Prostate gland (tissue), 2 donors: ENCODE measurements around the gene DENND4B. TPM values are rescaled to one million over a fixed set of nuclear protein-coding genes. Genes with fewer than 3 reads are reported as not detected.

Experiments used
- DNase-seq: peaks from one replicate; pipeline ENCODE4 v3.0.0-alpha.2; 2019; ENCODE audit warnings: low spot score
- H3K27ac ChIP-seq, 2 donors: fragments of 200-600 bp; sonication (generic); 2 replicates each; pipeline ENCODE4 v1.5.1; 2017 to 2019
- H3K27me3 ChIP-seq: fragments of 200-600 bp; sonication (generic); replicated peaks from 2 replicates; pipeline ENCODE4 v1.5.1; 2019; ENCODE audit not compliant: insufficient read depth
- H3K36me3 ChIP-seq, 2 donors: fragments of 200-600 bp; sonication (generic); 1 replicate in 1 of 2; 2 replicates in 1 of 2; pipeline versions ENCODE4 v1.5.1 to v1.8.1; 2017 to 2019
- H3K4me1 ChIP-seq: fragments of 200-600 bp; sonication (generic); replicated peaks from 2 replicates; pipeline ENCODE4 v1.5.1; 2019
- H3K4me3 ChIP-seq, 2 donors: fragments of 200-600 bp; sonication (generic); 2 replicates each; pipeline ENCODE4 v1.5.1; 2017 to 2019
- H3K9me3 ChIP-seq: fragments of 200-600 bp; sonication (generic); 2 replicates; pipeline ENCODE4 v1.5.1; 2017
- CTCF ChIP-seq, 4 experiments: fragments of 200-600 bp in 2 of 4; fragments of 450-650 bp in 2 of 4; sonication (generic) in 2 of 4; IDR thresholded peaks; 1 replicate in 3 of 4; 2 replicates in 1 of 4; pipeline ENCODE4 v1.5.1; 2016 to 2019; ENCODE audit warnings: antibody characterized with exemption in 4 of 4, mild to moderate bottlenecking in 2 of 4, moderate library complexity in 2 of 4
- POLR2A ChIP-seq: fragments of 450-650 bp; IDR thresholded peaks from one replicate; pipeline ENCODE4 v1.6.1; 2016; ENCODE audit warnings: antibody characterized with exemption, mild to moderate bottlenecking
- POLR2AphosphoS5 ChIP-seq: sonication (generic); formaldehyde crosslinking; IDR thresholded peaks from one replicate; pipeline ENCODE4 v1.6.1; 2017; ENCODE audit warnings: antibody characterized with exemption
- WGBS: methylation state at CpG from one replicate; pipeline ENCODE4 v1.1.5; 2018; 5-methylcytosine and 5-hydroxymethylcytosine counted together
- intact Hi-C: fragments of 100-400 bp; cut with DNase I; formaldehyde crosslinking; loops from one replicate; pipeline ENCODE4 v1.14.2; 2022
- total RNA-seq, 2 donors: library from RNA; depleted of rRNA; stranded (reverse); fragments of >200 nt; gene quantifications; one replicate each; pipeline ENCODE4 v1.1.0, GENCODE V29; 2016

The DENND4B gene
- total RNA-seq, 2 donors from 2014 or later, result 18.1 to 28.3 TPM

GRCh38 chr1:153954826-153955225 lies 8.3 kb upstream of the DENND4B start:
- Histone ChIP-seq H3K4me1 (no peaks in the 10 kb centered on the region), H3K27me3 (no peaks in the 10 kb centered on the region), H3K36me3 (peaks cover 15 to 19% of the 10 kb centered on the region in 2 donors), H3K27ac (no peak overlapping the region), H3K4me3 (no peak overlapping the region), H3K9me3 (no peaks in the 10 kb centered on the region)
- DNase-seq, result no peak
- 92% methylated on average over 10 of the region's 10 CpGs for WGBS
- TF ChIP-seq POLR2A (no peak), CTCF (IDR thresholded peaks at IDR 0.05) (no peak), POLR2AphosphoS5 (no peak)
- intact Hi-C loops, result no loop called here

GRCh38 chr1:153953859-153954365 lies 7.4 kb upstream of the DENND4B start:
- no peak for DNase-seq
- no peaks in the 10 kb centered on the region for H3K4me1 ChIP-seq
- 70% methylated on average over 4 of the region's 4 CpGs for WGBS
- TF ChIP-seq POLR2A (no peak), POLR2AphosphoS5 (no peak), CTCF (IDR thresholded peaks at IDR 0.05) (no peak)
- intact Hi-C loops, result no loop called here
- H3K4me3 ChIP-seq, result no peak overlapping the region
- H3K27ac ChIP-seq, result no peak overlapping the region
- no peaks in the 10 kb centered on the region for H3K27me3 ChIP-seq
- no peaks in the 10 kb centered on the region for H3K9me3 ChIP-seq
- peaks cover 15 to 19% of the 10 kb centered on the region in 2 donors for H3K36me3 ChIP-seq

GRCh38 chr1:153951801-153952200 lies 5.3 kb upstream of the DENND4B start:
- H3K27me3 ChIP-seq, result no peaks in the 10 kb centered on the region
- peaks cover 15 to 19% of the 10 kb centered on the region in 2 donors for H3K36me3 ChIP-seq
- H3K4me1 ChIP-seq, result no peaks in the 10 kb centered on the region
- H3K9me3 ChIP-seq, result no peaks in the 10 kb centered on the region
- DNase-seq, result no peak
- intact Hi-C loops, result no loop called here
- WGBS, result 87% methylated on average over 2 of the region's 2 CpGs
- no peak overlapping the region for H3K4me3 ChIP-seq
- no peak overlapping the region for H3K27ac ChIP-seq
- TF ChIP-seq CTCF (IDR thresholded peaks at IDR 0.05) (no peak), POLR2A (no peak), POLR2AphosphoS5 (no peak)

GRCh38 chr1:153951183-153951582 lies 4.7 kb upstream of the DENND4B start:
- intact Hi-C loops, result no loop called here
- no peak overlapping the region for H3K4me3 ChIP-seq
- no peak overlapping the region for H3K27ac ChIP-seq
- no peak for DNase-seq
- H3K36me3 ChIP-seq, result peaks cover 15 to 19% of the 10 kb centered on the region in 2 donors
- H3K9me3 ChIP-seq, result no peaks in the 10 kb centered on the region
- H3K27me3 ChIP-seq, result no peaks in the 10 kb centered on the region
- WGBS, result 88% methylated on average over 11 of the region's 11 CpGs
- TF ChIP-seq CTCF (IDR thresholded peaks at IDR 0.05) (no peak), POLR2AphosphoS5 (no peak), POLR2A (no peak)
- H3K4me1 ChIP-seq, result no peaks in the 10 kb centered on the region
